NT2/D1 (cell line): ENCODE measurements around the gene FOSB.

Source experiments
- SUZ12 ChIP-seq: IDR thresholded peaks from 2 replicates; pipeline ENCODE4 v1.6.1; 2011; ENCODE audit not compliant: insufficient read length, insufficient read depth; ENCODE audit errors: extremely low read depth
- YY1 ChIP-seq: IDR thresholded peaks from 2 replicates; pipeline ENCODE4 v1.6.1; 2011; ENCODE audit not compliant: insufficient read length, insufficient read depth
- ZNF274 ChIP-seq: IDR thresholded peaks from 2 replicates; pipeline ENCODE4 v1.6.1; 2011; ENCODE audit warnings: mild to moderate bottlenecking, low read depth, low read length

GRCh38 chr19:45421947-45422498, 45.8 kb upstream of the FOSB start:
- no peak for TF ChIP-seq ZNF274
- no peak for TF ChIP-seq YY1
- TF ChIP-seq SUZ12 = no peak
